WERI-Rb-1 (cell line): ENCODE results near the gene FOXJ2.
"Not testable (repeated sequence)": the region's sequence is repeated elsewhere in the genome, so short reads cannot be mapped to it uniquely, and the experiment has no call there.

Source experiments
- DNase-seq: peaks from one replicate; pipeline ENCODE4 v3.0.0-alpha.2; 2020
- H3K27ac ChIP-seq: fragments of 250-450 bp; sonication (Bioruptor Pico); 2 replicates; pipeline ENCODE4 v1.5.1; 2020; ENCODE audit warnings: mild to moderate bottlenecking, moderate library complexity
- H3K27me3 ChIP-seq: fragments of 250-450 bp; sonication (Bioruptor Pico); 2 replicates; pipeline ENCODE4 v1.5.1; 2021; ENCODE audit warnings: mild to moderate bottlenecking, low read depth, moderate library complexity; ENCODE audit not compliant: insufficient read depth, severe bottlenecking
- H3K36me3 ChIP-seq: fragments of 250-450 bp; sonication (Bioruptor Pico); 2 replicates; pipeline ENCODE4 v1.5.1; 2020; ENCODE audit warnings: mild to moderate bottlenecking, moderate library complexity
- H3K4me3 ChIP-seq: 2 replicates; pipeline ENCODE4 v1.5.1; 2011; ENCODE audit warnings: low read depth, mild to moderate bottlenecking, control low read depth, low read length
- H3K9me3 ChIP-seq: fragments of 250-450 bp; sonication (Bioruptor Pico); 2 replicates; pipeline ENCODE4 v1.5.1; 2021; ENCODE audit warnings: mild to moderate bottlenecking, moderate library complexity; ENCODE audit not compliant: severe bottlenecking
- TF ChIP-seq, protein P1 (sequence below): IDR thresholded peaks from 2 replicates; pipeline ENCODE4 v1.5.1; 2011; ENCODE audit warnings: low read depth, mild to moderate bottlenecking, control low read depth, inconsistent platforms, low read length

Gene FOXJ2

DNA sequence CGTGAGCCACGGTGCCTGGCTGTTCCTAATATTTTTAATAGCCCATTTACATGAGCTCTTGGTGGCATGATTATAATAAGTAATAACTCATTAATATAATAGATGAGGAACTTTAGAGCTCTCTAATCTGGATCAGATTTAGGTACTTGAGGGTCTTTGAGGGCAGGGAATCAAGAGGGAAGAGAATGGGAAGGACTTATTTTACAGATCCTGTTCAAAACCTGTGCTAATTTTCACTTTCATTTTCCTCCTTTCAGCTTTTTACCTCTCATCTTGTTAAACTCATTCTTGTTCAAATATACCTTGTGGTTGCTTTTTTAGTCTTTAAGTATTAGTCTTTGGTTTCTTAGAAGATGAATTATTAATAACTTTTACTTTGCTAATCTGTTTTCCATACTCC, 55.1 kb downstream of the FOXJ2 start:
- Histone ChIP-seq H3K36me3 (peaks cover 42% of the 10 kb centered on the region), H3K27me3 (no peaks in the 10 kb centered on the region), H3K9me3 (no peaks in the 10 kb centered on the region), H3K27ac (peak overlapping the region; percentile 60), H3K4me3 (no peak overlapping the region)
- TF ChIP-seq, protein P1, sequence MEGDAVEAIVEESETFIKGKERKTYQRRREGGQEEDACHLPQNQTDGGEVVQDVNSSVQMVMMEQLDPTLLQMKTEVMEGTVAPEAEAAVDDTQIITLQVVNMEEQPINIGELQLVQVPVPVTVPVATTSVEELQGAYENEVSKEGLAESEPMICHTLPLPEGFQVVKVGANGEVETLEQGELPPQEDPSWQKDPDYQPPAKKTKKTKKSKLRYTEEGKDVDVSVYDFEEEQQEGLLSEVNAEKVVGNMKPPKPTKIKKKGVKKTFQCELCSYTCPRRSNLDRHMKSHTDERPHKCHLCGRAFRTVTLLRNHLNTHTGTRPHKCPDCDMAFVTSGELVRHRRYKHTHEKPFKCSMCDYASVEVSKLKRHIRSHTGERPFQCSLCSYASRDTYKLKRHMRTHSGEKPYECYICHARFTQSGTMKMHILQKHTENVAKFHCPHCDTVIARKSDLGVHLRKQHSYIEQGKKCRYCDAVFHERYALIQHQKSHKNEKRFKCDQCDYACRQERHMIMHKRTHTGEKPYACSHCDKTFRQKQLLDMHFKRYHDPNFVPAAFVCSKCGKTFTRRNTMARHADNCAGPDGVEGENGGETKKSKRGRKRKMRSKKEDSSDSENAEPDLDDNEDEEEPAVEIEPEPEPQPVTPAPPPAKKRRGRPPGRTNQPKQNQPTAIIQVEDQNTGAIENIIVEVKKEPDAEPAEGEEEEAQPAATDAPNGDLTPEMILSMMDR = no peak
- DNase-seq = no peak

DNA sequence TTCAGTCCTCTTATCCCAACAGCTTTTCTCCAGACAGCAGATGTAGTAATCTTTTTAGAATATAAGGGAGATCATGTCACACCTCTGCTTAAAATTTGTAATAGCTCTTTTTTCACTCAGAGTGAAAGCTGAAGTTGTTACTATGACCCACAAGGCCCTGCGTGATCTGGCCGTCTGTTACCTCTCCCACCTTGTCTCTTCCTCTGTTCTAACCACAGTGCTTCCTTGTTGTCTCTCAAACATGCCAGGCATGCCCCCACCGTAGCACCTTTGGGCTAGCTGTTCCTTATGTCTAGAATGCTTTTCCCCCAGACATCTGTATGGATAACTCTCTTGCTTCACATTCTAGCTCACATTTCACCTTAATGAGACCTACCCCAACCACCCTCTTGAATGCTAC, 56.1 kb downstream of the FOXJ2 start:
- TF ChIP-seq, protein P1 = no peak
- Histone ChIP-seq H3K9me3 (no peaks in the 10 kb centered on the region), H3K36me3 (peaks cover 51% of the 10 kb centered on the region), H3K4me3 (no peak overlapping the region), H3K27ac (peak overlapping the region; percentile 45), H3K27me3 (no peaks in the 10 kb centered on the region)
- DNase-seq = peak; percentile 32

GRCh38 chr12:8089277-8089676, 56.8 kb downstream of the FOXJ2 start:
- H3K4me3 ChIP-seq, DNase-seq, H3K27me3 ChIP-seq, H3K27ac ChIP-seq, H3K9me3 ChIP-seq: not testable (repeated sequence)
- H3K36me3 ChIP-seq = peaks cover 58% of the 10 kb centered on the region

GRCh38 chr12:8089716-8090115, 57.2 kb downstream of the FOXJ2 start:
- Histone ChIP-seq H3K4me3 (no peak overlapping the region), H3K27me3 (no peaks in the 10 kb centered on the region), H3K27ac (no peak overlapping the region), H3K36me3 (peaks cover 59% of the 10 kb centered on the region), H3K9me3 (no peaks in the 10 kb centered on the region)
- no peak for DNase-seq
- TF ChIP-seq, protein P1 = no peak

DNA sequence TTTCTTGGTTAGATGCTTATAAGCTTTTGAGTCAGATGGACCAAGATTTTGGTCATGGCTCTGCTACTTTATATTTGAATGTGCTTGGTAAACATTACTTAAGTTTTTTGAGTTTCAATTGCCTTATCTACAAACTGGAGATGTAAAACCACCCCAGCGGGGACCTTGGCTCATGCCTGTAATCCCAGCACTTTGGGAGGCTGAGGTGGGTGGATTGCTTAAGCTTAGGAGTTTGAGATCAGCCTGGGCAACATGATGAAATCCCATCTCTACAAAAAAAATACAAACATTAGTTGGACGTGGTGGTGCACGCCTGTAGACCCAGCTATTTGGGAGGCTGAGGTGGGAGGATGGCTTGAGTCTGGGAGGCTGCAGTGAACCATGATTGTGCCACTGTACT, 60.8 kb downstream of the FOXJ2 start:
- Histone ChIP-seq H3K4me3 (no peak overlapping the region), H3K36me3 (peaks cover 66% of the 10 kb centered on the region), H3K9me3 (no peaks in the 10 kb centered on the region), H3K27me3 (no peaks in the 10 kb centered on the region), H3K27ac (no peak overlapping the region)
- no peak for DNase-seq
- TF ChIP-seq, protein P1 = no peak

DNA sequence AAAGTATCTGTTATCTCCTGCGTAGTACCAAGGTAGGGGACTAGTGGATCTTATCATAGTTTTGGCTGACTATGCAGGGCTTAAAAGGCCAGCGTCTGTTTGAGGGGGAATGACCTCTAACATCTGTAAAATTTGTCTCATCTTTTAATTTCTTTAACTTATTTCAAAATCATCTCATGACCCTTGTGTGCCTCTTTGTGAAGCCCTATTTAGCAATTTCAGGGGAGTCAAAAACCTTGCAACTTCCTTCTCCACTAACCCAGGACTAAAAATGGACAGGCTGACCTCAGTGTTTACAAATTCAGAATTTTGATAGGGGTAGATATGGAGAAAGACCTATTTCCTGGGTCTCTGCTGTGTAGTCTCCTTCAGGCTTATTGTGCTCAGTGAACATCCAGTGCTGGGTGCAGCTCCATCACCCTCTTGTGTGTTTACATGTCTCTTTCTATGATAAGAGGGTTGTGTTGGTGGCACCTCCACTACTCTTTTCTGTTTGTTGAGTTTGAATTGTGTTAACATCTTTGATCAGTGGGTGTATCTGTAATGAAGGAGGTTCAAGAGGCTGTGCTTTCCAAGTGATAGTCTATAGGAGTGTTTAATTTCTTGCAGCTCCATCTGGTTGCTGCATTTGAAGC, 63.9 kb downstream of the FOXJ2 start:
- Histone ChIP-seq H3K9me3 (no peaks in the 10 kb centered on the region), H3K36me3 (peaks cover 53% of the 10 kb centered on the region), H3K27ac (no peak overlapping the region), H3K27me3 (no peaks in the 10 kb centered on the region), H3K4me3 (no peak overlapping the region)
- TF ChIP-seq, protein P1 = no peak
- DNase-seq = no peak
